HCT116 (cell line): ENCODE measurements around the gene TGFBR1. TPM values are rescaled to one million over a fixed set of nuclear protein-coding genes. Genes with fewer than 3 reads are reported as not detected.

Source experiments
- ATAC-seq: fragments of 200-7000 bp; cut with Tn5 transposase; 2 replicates; pipeline ENCODE4 v1.9.1; 2020; ENCODE audit warnings: mild to moderate bottlenecking, moderate library complexity
- BruUV-seq: library from RNA; stranded (reverse); fragments of 400-500 nt; replicated peaks from 2 replicates; lab custom pipeline; 2021; lab: Mats Ljungman, UMichigan
- CTCF ChIA-PET: fragments of 300-600 bp; sonication (Branson Sonifier 250); formaldehyde crosslinking; loops from one replicate; lab custom pipeline; 2021; ENCODE audit warnings: antibody characterized with exemption; lab: Charles Lee
- POLR2A ChIA-PET: fragments of 300-600, 350-600 bp; sonication (Branson Sonifier 250); formaldehyde crosslinking; loops from one replicate; lab custom pipeline; 2021; ENCODE audit warnings: antibody characterized with exemption; lab: Charles Lee
- RAD21 ChIA-PET, 2 experiments: fragments of 300-600 bp; sonication (Branson Sonifier 250); formaldehyde crosslinking; loops; one replicate each; lab custom pipeline; 2023; ENCODE audit warnings: low total read pairs in 2 of 2; ENCODE audit not compliant: uncharacterized antibody in 2 of 2, unreplicated experiment in 2 of 2, low non-redundant PET in 1 of 2; lab: Charles Lee
- DNase-seq: peaks from one replicate; pipeline ENCODE4 v3.0.0-alpha.2; 2010; ENCODE audit warnings: low read depth, low spot score
- H2AFZ ChIP-seq: fragments of 200-600 bp; shearing (Covaris generic), sonication (generic); 2 replicates; pipeline ENCODE4 v1.6.1; 2017; ENCODE audit warnings: low read depth, mixed run types, mixed read lengths, antibody characterized with exemption, low read length; ENCODE audit not compliant: poor library complexity, severe bottlenecking
- H3K27ac ChIP-seq: 2 replicates; pipeline ENCODE4 v1.5.1; 2012; ENCODE audit warnings: low read depth, low read length
- H3K27me3 ChIP-seq: fragments of 200-600 bp; sonication (generic); 2 replicates; pipeline ENCODE4 v1.6.1; 2016; ENCODE audit warnings: mixed run types, low read length, mixed read lengths; ENCODE audit not compliant: insufficient read depth
- H3K36me3 ChIP-seq, 2 experiments: fragments of 200-500 bp in 1 of 2; fragments of 200-600 bp in 1 of 2; sonication (Bioruptor generic) in 1 of 2; sonication (generic) in 1 of 2; 2 replicates each; pipeline versions ENCODE4 v1.5.1 to v1.6.1; 2014 to 2016; ENCODE audit warnings: low read length in 2 of 2, inconsistent platforms in 1 of 2, mixed read lengths in 1 of 2, mixed run types in 1 of 2; ENCODE audit not compliant: insufficient read depth in 2 of 2, control insufficient read depth in 1 of 2
- H3K4me1 ChIP-seq, 2 experiments: fragments of 200-600 bp in 1 of 2; sonication (generic) in 1 of 2; 2 replicates each; pipeline versions ENCODE4 v1.5.1 to v1.6.1; 2012 to 2017; ENCODE audit warnings: low read length in 2 of 2, inconsistent platforms in 1 of 2, mild to moderate bottlenecking in 1 of 2, mixed read lengths in 1 of 2, mixed run types in 1 of 2, moderate library complexity in 1 of 2; ENCODE audit not compliant: insufficient read depth in 2 of 2, control insufficient read depth in 1 of 2
- H3K4me2 ChIP-seq: fragments of 200-600 bp; sonication (generic); 2 replicates; pipeline ENCODE4 v1.6.1; 2017; ENCODE audit warnings: mixed run types, low read length, mixed read lengths
- H3K4me3 ChIP-seq, 2 experiments: fragments of 200-600 bp in 1 of 2; sonication (generic) in 1 of 2; replicated peaks in 1 of 2; 2 replicates each; pipeline ENCODE4 v1.5.1; 2011 to 2016; ENCODE audit warnings: low read length in 2 of 2, control low read depth in 1 of 2, low read depth in 1 of 2, mild to moderate bottlenecking in 1 of 2, mixed read lengths in 1 of 2, mixed run types in 1 of 2
- H3K79me2 ChIP-seq: fragments of 200-600 bp; sonication (generic); 2 replicates; pipeline ENCODE4 v1.6.1; 2017; ENCODE audit warnings: mild to moderate bottlenecking, mixed run types, low read length, moderate library complexity, mixed read lengths; ENCODE audit not compliant: insufficient read depth
- H3K9ac ChIP-seq: fragments of 200-600 bp; sonication (generic); 2 replicates; pipeline ENCODE4 v1.6.1; 2016; ENCODE audit warnings: low read length, mixed read lengths
- H3K9me2 ChIP-seq: fragments of 200-600 bp; sonication (generic), shearing (Covaris generic); 2 replicates; pipeline ENCODE4 v1.6.1; 2017; ENCODE audit warnings: mixed run types, mild to moderate bottlenecking, moderate library complexity; ENCODE audit not compliant: insufficient read depth
- H3K9me3 ChIP-seq, 2 experiments: fragments of 200-500 bp in 1 of 2; fragments of 200-600 bp in 1 of 2; sonication (Bioruptor generic) in 1 of 2; sonication (generic) in 1 of 2; 2 replicates each; pipeline ENCODE4 v1.6.1; 2014 to 2017; ENCODE audit warnings: low read length in 2 of 2, mixed read lengths in 2 of 2, inconsistent platforms in 1 of 2, low read depth in 1 of 2, mild to moderate bottlenecking in 1 of 2, mixed run types in 1 of 2, moderate library complexity in 1 of 2; ENCODE audit not compliant: control insufficient read depth in 1 of 2, insufficient read depth in 1 of 2
- H4K20me1 ChIP-seq: fragments of 200-600 bp; sonication (generic), shearing (Covaris generic); 2 replicates; pipeline ENCODE4 v1.6.1; 2017; ENCODE audit warnings: mixed run types, mild to moderate bottlenecking, moderate library complexity; ENCODE audit not compliant: insufficient read depth
- CEBPB ChIP-seq: IDR thresholded peaks from 2 replicates; pipeline ENCODE4 v1.6.1; 2012; ENCODE audit warnings: low read depth
- CTCF ChIP-seq, 3 experiments: fragments of 200-600 bp in 1 of 3; sonication (generic) in 1 of 3; IDR thresholded peaks in 2 of 3; conservative IDR thresholded peaks in 1 of 3; 2 replicates each; pipeline ENCODE4 v1.5.1; 2012 to 2017; ENCODE audit warnings: low read depth in 2 of 3, low read length in 2 of 3, antibody characterized with exemption in 1 of 3, borderline replicate concordance in 1 of 3, control low read depth in 1 of 3, mild to moderate bottlenecking in 1 of 3, mixed read lengths in 1 of 3, mixed run types in 1 of 3, moderate library complexity in 1 of 3; ENCODE audit not compliant: insufficient read depth in 1 of 3
- ELF1 ChIP-seq: IDR thresholded peaks from 2 replicates; pipeline ENCODE4 v1.6.1; 2012; ENCODE audit warnings: low read depth, borderline replicate concordance
- EZH2 ChIP-seq: fragments of 200-600 bp; sonication (generic); IDR thresholded peaks from 2 replicates; pipeline ENCODE4 v1.6.1; 2017; ENCODE audit warnings: antibody characterized with exemption, mixed run types
- EZH2phosphoT487 ChIP-seq: fragments of 200-600 bp; IDR thresholded peaks from 2 replicates; pipeline ENCODE4 v1.6.1; 2018; ENCODE audit warnings: antibody characterized with exemption, borderline replicate concordance
- FOSL1 ChIP-seq: IDR thresholded peaks from 2 replicates; pipeline ENCODE4 v1.6.1; 2012; ENCODE audit warnings: low read depth
- POLR2A ChIP-seq: IDR thresholded peaks from 2 replicates; pipeline ENCODE4 v1.7.0; 2011; ENCODE audit warnings: borderline replicate concordance; ENCODE audit not compliant: insufficient read depth, insufficient read length; ENCODE audit errors: extremely low read depth
- RAD21 ChIP-seq: IDR thresholded peaks from 2 replicates; pipeline ENCODE4 v1.6.1; 2012; ENCODE audit warnings: low read depth, mild to moderate bottlenecking
- TCF7L2 ChIP-seq: IDR thresholded peaks from 2 replicates; pipeline ENCODE4 v1.7.0; 2011; ENCODE audit warnings: borderline replicate concordance, inconsistent platforms; ENCODE audit not compliant: insufficient read depth, insufficient read length; ENCODE audit errors: extremely low read depth
- ZNF274 ChIP-seq: fragments of 200-500 bp; sonication (Bioruptor generic); IDR thresholded peaks from 2 replicates; pipeline ENCODE4 v1.6.1; 2014; ENCODE audit warnings: mild to moderate bottlenecking, low read depth, low read length, inconsistent platforms
- intact Hi-C: fragments of 100-400 bp; cut with micrococcal nuclease; formaldehyde crosslinking; loops from 2 replicates; pipeline ENCODE4 v1.10.0; 2022
- total RNA-seq: library from RNA; stranded (reverse); gene quantifications from one replicate; pipeline ENCODE4 v1.2.1, GENCODE V29; 2021; ENCODE audit not compliant: unreplicated experiment
- TF ChIP-seq, protein P1 (sequence below): IDR thresholded peaks from 2 replicates; pipeline ENCODE4 v1.6.1; 2012

Gene TGFBR1
- total RNA-seq, 1 experiment from 2014 or later: 26.6 TPM

GRCh38 chr9:99184475-99185347 is 79.8 kb downstream of the TGFBR1 start:
- Histone ChIP-seq H4K20me1 (no peaks in the 10 kb centered on the region), H2AFZ (peak overlapping the region; percentile 71), H3K36me3 (no peaks in the 10 kb centered on the region), H3K9me3 (no peaks in the 10 kb centered on the region), H3K27me3 (peaks cover 6% of the 10 kb centered on the region; the same call in 1 of the 2 replicates), H3K9ac (no peak overlapping the region), H3K27ac (no peak overlapping the region), H3K79me2 (no peaks in the 10 kb centered on the region), H3K9me2 (no peaks in the 10 kb centered on the region), H3K4me2 (no peak overlapping the region), H3K4me1 (peaks cover 0 to 4% of the 10 kb centered on the region in 2 experiments; a peak in 1 of 4 replicates), H3K4me3 (no peak overlapping the region)
- DNase-seq (peak; percentile 74), ATAC-seq (peak; percentile 94)
- peak; percentile 66 to 94 (median 91) for TF ChIP-seq CTCF (IDR thresholded peaks at IDR 0.05 in 2 of 3, conservative IDR thresholded peaks at IDR 0.05 in 1 of 3; ENCODE audit: borderline replicate concordance in 1 of 3, insufficient read depth in 1 of 3, low read depth in 2 of 3, low read length in 2 of 3)
- TF ChIP-seq RAD21: peak; percentile 88
- peak; percentile 29 for TF ChIP-seq TCF7L2
- no peak for TF ChIP-seq ELF1
- TF ChIP-seq, protein P1, sequence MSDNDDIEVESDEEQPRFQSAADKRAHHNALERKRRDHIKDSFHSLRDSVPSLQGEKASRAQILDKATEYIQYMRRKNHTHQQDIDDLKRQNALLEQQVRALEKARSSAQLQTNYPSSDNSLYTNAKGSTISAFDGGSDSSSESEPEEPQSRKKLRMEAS: no peak
- TF ChIP-seq POLR2A: no peak
- TF ChIP-seq CEBPB: no peak
- no peak for TF ChIP-seq EZH2
- TF ChIP-seq EZH2phosphoT487: no peak
- TF ChIP-seq FOSL1: no peak
- no peak for TF ChIP-seq ZNF274
- RAD21 ChIA-PET: interaction anchor here (0.7 to 1.0 kb wide), 2 partner anchors 36 to 48 kb away, joined by 3 read pairs; no protein-coding TSS in a partner anchor
- CTCF ChIA-PET: interaction anchor here (0.7 to 2.1 kb wide), 8 partner anchors 11 to 1542 kb away, joined by 3 to 4 read pairs (median 4); no protein-coding TSS in a partner anchor
- POLR2A ChIA-PET: no interaction called here
- BruUV-seq: no TSS peak
- intact Hi-C loops: loop anchor here (1.0 to 10.0 kb wide), 5 partner anchors 620 to 1411 kb away; no protein-coding TSS in a partner anchor
